HG03108 (cell line): ENCODE data around the gene RIN3.

Experiments used
- ATAC-seq: cut with Tn5 transposase; IDR thresholded peaks from one replicate; pipeline ENCODE4 v1.9.1; 2021; ENCODE audit warnings: moderate library complexity; ENCODE audit not compliant: unreplicated experiment

RIN3 gene

DNA sequence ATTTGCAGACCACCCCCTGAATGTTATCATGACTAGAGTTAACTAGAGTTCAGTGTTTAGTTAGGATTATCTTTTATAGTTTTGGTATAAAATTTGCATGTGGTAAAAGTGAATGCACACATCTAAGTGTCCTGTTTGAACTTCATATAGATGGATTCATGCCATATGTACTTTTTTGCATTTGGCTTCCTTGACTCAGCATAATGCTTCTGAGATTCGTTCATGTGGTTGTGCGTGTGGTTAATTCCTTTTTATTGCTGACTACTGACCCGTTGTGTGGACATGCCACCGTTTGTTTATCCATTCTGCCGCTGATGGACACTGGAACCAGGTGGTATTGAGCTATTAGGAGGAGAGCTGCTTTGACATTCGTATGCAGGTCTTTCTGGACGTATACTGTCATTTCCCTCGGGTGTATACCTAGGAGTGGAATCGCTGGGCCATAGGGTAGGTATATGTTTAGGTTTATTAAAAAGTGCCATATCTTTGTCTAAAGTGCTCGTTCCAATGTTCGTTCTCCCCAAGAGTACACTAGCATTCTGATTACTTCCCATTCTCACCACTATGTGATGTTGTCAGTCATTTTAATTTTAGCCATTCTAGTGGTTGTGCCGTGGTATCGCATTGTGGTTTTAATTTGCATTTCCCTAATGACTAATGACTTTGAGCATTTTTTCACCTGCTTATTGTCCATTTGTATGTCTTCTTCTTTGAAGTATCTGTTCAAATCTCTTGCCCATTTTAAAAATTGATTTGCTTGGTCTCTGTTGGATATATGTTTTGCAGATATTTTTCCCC lies 37.7 kb downstream of the RIN3 start:
- ATAC-seq, result peak; percentile 76

DNA sequence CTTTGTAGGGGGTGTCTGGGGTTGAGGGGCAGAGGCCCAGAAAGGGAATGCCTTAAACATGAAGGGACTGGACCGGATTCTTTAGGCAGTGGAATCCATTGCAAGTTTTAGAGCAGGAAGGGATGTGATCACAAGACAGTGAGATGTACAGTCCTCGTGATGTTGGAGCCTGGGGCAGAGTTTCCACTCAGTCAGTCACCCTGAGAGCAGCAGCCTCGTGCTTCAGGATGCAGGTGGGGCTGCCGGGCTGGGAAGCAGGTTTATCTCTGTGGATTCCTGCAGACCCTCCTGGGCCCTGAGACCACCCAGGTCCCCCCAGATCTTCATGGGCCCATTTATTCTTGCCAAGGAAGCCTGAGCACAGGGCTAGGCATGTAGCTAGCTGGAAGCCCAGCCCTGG lies 38.5 kb downstream of the RIN3 start:
- ATAC-seq, result no peak

DNA sequence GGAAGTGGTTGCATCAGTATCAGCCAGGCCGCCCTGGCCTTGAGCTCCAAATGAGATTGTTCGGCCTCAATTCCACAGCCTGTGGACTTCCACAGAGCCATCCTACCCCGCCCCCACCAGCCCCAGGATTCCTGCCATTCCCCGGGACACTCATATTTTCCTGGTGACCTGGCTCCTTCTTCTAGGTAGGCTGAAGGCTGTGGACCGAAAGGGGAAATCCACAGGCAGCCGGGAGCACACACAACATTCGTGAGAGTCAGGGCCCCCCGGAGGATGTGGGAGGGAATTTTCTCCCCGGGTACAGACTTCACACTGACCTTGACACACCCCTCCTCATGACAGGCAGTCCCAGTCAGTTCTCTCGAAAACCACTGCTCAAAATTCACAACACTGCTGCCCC lies 39.9 kb downstream of the RIN3 start:
- no peak for ATAC-seq

DNA sequence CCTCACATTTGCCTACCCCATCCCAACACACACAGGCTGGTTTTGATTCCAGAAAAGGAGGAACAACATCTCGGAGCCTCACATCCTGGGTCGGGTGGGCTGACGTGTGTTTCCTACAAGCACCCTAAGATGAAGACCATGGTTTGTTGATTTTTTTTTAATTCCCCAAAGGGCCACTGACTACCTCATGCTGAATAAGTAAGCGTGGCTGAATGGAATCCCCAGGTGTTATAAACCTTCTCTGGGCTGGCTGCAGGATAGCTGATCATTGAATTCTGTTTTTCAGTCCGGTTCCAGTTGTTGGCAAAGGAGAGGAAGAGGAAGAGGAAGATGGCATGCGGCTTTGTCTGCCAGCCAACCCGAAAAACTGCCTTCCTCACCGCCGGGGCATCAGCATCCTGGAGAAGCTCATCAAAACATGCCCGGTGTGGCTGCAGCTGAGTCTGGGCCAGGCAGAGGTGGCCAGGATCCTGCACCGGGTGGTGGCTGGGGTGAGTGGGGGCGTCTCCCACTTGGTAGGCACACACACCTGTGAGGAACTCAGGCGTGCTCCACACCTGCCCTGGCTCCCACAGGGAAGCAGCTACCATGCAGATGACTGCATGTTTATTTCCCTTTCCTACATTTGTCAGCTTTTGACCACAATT lies 42.0 kb downstream of the RIN3 start:
- no peak for ATAC-seq

DNA sequence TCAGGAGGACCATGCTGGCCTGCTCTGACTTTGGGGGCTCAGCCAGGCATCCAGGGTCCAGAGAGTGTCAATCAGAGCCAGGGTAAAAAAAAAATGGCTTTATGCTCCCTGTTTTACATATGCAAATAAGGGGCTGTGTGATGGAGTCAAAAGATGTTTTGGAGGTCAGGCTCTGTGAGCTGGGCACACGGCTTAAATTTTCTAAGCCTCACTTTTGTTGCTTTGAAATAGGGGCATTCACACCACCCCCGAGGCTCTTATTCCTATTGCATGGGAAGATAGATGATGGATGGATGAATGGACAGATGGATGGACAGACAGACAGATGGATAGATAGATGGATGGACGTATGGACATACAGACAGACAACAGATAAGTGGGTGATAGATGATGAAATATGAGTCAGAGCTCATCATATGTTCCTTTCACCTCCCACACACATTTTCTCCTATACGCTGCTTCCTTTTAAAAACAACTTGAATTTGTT lies 42.7 kb downstream of the RIN3 start:
- ATAC-seq, result no peak

DNA sequence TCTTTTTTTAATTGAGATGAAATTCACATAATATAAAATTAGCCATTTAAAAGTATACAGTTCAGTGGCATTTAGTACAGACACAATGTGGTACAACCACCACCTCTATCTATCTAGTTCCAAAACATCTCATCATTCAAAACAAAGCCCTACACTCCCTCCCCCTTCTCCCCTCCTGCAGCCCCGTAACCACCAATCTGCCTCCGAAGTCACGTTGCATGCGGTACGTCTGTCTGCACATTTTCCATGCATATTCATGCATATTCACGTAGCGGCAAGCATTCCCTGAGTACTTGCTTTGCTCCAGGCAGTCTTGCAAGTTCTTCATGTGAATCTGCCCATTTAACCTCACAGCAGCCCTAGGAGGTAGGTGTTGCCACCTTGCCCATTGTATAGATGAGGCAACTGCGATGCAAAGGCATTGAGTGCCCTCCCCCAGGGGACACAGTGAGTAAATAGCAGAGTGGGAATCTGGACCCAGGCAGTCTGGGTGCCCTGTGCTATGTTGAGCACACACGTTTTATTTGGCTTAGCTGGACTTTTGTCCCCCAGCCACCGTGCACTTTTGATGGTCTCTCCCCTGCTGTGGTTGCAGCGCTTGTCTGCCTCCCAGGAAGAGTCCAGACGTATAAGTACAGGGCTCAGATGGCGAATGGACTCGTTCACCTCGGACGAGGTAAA lies 43.4 kb downstream of the RIN3 start:
- no peak for ATAC-seq

DNA sequence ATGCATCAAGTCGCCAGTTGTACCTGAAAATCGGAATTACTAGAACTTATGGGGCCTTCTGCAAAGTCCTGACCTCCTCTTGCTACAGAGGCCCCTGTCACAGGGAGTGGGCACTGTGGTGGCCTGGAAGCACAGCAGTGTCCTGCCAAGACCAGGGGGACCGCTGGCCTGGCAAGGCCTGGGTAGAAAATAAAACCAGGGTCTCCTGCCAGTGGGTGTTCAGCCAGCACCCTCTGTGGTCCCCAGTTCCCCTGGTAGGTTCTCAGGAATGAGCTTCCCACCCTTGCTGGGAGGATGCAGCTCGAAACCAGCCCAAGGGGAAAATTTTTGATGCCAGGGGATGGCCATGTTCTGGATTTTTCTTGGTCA lies 43.9 kb downstream of the RIN3 start:
- no peak for ATAC-seq

DNA sequence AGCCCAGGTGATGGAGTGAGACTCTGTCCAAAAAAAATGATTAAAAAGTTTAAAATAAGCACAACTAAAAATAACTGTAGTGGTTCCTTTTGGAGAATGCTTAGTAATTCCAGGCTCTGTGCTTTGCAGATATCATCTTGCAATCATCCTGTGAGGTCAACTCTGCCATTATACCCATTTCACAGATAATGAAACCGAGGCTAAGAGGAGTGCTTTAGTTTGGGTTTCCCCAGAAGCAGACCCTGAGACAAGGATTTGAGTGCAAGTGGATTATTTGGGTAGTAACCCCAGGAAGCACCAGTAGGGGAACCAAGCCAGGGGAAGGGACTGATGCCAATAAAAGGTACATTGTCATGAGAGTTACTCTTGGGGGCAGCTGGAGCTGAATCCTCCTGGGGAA lies 44.7 kb downstream of the RIN3 start:
- no peak for ATAC-seq

DNA sequence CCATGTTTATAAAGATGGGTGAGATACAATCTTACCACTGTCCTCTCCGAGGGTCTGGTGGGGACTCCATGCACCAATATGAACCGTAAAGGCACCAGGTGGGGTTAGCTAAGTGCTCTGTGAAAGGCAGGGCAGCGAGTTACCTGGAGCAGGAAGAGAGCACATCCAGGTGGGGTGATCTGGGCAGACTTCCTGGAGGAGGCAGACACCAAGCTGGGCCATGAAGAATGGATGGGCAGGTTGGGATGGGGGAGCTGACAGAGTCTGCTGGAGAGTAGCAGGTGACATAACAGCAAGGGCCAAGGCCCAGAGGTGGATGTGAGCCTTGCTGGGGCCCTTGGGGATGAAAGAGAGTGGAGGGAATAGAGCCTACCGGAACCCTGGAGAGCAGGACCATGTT lies 45.9 kb downstream of the RIN3 start:
- ATAC-seq, result no peak

DNA sequence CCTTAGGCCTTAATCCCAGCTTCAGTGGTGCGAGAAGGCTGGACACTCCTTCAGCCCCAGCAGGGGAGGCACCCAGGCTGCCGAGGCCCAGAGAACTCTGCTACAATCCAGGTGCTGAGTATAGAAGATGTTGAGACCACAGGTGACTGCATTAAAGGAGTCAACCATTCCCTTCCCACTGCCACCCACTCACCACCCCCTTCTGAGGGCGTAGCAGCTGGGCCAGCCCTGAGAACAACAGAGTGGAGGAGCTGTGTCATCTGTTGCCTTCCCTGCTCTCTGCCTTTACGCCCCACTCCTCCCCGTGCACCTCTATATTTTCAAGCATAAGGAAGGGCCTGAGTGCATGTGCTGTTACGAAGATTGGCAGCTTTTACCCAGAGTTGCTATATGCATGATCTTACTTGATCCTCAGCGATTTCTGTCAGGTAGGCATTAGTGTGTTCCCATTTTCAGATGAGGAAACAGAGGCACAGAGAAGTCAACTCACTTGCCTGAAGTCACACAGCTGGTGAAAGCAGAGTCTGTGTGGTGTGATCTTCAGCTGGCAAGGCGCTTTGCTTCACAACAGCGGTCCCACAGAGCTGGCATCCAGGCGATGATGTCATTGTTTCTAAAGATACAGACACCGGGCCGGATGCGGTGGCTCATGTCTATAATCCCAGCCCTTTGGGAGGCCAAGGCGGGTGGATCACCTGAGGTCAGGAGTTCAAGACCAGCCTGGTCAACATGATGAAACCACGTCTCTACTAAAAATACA lies 46.7 kb downstream of the RIN3 start:
- no peak for ATAC-seq

DNA sequence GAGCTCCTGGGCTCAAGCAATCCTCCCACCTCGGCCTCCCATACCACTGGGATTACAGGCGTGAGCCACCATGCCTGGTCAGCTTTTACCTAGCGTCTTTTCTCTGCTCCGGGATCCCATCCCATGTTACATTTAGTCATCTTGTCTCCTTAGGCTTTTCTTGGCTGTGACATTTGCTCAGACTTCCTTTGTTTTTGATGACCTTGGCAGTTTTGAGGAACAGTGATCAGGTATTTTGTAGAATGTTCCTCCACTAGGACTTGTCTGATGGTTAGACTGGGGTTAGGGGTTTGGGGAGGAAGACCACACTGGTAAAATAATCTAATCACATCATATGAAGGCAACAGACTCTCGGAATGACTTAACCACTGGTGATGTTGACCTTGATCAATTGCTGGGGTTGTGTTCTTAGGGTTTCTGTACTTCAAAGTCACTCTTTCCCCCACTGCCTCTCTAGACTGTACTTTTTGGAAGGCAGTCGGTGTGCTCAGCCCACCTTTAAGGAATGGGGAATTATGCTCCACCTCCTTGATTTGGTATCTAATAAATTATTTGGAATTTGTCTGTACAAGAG lies 48.4 kb downstream of the RIN3 start:
- no peak for ATAC-seq

DNA sequence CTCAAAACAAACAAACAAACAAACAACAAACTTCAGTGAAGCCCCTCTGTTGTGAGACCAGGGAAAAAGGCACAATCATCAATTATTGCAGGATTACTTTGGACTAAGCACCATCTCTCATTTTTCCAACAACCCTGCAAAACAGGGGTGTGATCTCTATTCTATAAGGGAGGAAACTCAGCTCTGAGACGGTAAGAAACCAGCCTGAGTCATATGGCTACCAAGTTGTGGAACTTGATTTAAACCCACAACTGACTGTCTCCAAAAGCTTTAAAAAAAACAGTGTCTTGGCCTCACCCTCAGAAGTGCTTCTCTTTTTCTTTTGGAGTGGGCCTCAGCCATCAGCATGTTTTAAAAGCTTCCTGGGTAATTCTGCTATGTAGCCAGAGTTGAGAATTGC lies 49.8 kb downstream of the RIN3 start:
- ATAC-seq, result peak; percentile 90

DNA sequence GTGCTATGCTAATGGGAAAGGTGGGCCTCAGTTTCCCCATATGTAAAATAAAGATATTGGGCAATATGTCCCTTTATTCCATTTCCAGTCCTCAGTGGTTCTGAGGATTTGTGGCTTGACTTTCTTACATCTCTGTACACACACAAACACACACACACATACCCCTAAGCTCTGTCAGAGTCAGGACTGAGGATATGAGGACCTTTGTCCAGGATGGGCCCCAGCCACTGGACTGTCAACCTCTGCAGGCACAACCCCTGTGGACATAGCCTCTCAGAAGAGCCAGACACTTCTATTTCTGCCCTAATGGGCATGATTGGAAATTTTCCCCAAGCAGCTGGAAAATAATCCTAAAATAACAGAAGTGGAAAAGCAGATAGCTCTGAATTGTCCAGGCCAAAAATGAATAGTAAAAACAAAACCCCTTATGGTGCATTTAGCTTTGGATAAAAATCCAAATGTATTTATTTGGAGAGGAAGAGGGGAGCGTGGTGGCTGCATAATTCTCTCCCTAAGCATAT lies 50.2 kb downstream of the RIN3 start:
- ATAC-seq, result no peak

DNA sequence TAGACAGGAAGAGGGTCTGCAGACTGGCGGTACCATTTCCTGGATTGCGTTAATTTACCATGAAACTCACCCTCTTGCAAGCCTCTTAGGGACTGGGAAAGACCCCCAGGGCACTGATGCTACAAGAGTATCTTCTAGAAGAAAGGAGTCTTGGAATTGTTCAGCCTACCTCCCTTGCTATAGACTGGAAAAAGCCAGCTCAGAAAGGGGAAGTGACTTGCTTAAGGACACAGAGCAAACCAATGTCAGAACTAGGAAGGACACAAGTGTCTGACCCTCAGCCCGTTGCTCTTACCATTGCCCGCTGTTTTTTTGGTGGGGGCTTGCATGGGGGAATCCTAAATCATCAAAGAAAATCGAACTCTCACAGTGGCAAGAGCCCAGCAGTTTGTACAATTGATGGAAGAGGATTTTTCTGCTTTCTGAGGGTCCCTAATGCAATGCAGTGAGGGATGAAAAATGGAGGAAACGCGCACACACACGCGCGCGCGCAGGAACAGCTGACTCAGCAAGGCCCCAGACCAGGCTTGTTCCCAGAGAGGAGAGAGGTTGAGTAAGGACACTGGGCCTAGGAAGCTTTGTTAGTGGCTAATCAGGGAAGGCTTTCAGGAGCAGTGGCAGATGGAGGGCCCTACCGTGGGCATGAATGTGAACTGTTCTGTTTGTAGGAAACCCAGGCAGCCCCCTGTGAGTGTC lies 50.9 kb downstream of the RIN3 start:
- ATAC-seq, result no peak

DNA sequence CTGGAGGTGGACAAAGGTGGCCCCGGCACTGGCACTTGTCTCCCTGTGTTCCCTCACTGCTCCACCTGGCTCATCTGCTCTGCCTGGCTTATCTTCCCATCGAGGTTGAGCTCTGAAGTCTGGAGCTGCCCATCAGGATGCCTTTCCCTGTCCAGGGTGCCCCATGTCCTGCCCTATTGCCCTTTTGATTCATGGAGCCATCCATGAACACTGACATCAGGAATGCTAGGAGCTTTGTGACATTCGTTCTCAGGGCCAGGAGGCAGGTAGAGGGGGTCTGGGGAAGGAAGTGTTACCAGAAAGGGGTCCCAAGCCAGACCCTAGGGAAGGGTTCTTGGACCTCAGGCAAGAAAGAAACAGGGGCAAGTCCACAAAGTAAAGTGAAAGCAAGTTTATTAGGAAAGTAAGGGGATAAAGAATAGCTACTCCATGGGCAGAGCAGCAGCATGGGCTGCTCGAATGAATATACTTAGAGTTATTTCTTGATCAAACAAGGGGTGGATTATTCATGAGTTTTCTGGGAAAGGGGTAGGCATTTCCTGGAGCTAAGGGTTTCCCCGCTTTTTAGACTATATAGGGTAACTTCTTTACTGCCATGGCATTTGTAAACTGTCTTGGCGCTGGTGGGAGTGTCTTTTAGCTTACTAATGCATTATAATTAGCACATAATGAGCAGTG lies 51.6 kb downstream of the RIN3 start:
- ATAC-seq, result no peak

DNA sequence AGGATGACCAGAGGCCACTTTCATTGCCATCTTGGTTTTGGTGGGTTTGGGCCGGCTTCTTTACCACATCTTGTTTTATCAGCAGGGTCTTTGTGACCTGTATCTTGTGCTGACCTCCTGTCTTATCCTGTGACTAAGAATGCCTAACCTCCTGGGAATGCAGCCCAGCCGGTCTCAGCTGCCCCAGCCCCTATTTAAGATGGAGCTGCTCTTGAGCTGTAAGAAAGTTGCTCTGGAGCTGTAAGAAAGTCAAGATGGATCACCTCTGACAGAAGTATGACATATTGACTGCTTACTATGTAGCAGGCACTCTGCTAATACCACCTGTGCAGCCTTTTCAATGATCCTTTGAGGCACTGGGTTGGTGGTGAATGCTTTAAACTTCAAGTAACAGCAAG lies 52.1 kb downstream of the RIN3 start:
- ATAC-seq, result no peak

DNA sequence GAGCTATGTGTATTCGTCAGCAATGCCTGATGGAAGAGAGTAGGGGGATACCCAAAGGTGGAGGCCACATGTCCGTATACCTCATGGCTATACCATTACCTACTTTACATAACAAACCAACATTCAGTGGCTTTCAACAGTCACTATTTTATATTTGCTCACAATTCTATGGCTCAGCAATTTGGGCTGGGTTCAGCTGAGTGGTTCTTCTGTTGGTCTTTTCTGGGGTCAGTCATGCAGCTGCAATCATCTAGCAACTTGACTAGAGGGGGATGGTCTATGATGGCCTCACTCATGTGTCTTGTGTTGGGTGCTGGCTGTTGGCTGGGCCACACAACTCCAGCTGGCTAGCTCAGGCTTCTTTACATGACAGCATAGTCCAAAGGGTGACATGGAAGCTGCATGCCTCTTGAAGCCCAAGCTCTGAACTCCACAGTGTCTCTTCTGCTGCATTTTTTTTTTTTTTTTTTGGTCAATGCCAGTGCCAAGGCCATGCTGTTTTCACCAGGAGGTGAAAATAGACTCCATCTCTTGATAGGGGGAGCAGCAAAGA lies 53.7 kb downstream of the RIN3 start:
- no peak for ATAC-seq

DNA sequence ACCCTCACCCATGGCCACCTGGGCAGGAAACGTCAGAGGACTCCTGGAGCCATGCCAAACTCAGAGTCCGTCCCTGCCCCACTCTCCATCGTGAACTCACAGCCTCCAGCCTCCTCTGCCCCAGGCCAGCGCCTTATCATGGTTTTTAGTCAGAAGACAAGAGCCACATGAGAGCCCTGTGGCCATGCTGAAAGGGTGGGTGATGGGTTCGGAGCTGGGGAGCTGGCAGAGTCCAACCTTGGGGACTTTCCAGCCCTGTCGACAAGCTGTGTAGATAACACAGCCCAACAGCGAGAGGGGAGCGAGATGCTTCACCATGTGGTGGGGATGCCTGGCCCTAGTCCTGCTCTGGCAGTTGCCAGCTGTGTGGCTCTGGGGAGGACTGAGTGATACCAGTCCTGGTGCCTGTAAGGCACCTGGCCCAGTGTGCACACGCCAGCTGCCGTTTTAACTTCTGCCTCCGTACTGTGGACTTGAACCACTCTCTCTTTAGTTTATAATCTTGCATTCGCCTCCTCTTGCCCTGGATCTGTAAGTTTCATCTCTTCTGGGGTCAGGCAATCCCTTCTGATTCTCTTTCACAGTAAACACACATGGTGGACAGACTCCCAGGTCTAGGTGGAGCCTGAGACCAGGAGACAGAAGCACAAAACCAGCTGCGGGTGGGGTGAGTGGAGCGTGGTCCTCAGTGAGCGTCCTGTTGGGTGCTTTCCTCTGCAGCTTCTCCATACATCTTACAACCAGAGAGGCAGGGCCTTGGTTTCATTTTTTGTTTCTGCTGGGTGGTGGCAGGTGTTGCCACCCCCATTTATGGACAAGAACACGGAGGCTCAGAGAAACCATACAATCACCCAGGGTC lies 55.3 kb downstream of the RIN3 start:
- ATAC-seq, result peak; percentile 69
